ENCODE measurements around the gene KLF6.

The KLF6 gene

GRCh38 chr10:3808689-3809199 is 23.7 kb upstream of the KLF6 start:
- no peak for DNase-seq

DNA sequence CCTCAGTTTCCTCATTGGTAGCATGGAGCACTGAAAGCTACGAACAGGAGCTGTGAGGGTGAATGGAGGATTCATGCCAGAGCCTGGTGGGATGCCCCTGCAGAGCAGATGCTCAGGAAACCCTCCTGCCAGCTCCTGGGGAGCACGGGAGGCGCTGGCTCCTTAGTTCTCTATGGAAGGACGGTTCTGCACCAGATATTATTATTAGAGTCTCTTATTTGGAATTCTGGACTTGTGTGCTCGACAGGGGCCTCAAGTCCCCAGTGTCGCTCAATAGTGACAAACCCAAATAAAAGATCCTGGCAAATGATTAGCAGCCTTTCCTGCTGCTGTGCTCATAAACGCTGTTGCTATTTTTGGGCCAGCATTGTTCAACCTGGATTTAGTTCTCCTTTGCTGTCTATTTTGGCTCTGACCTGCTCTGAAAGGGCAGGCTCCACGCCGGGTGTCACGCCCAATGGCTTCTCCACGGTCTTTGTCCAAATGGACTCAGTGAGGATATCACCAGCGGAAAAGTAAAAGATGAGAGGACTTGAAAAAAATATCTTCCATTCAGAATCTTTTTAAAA is 23.0 kb upstream of the KLF6 start:
- DNase-seq, result no peak

GRCh38 chr10:3807211-3807927 is 22.4 kb upstream of the KLF6 start:
- no peak for DNase-seq

GRCh38 chr10:3806603-3807002 is 21.6 kb upstream of the KLF6 start:
- DNase-seq, result no peak

GRCh38 chr10:3805791-3806461 is 20.9 kb upstream of the KLF6 start:
- peak; percentile 47 for DNase-seq

GRCh38 chr10:3805201-3805790 is 20.3 kb upstream of the KLF6 start:
- DNase-seq, result peak; percentile 40

- DNase-seq, result peak; percentile 69
Measured at GRCh38 chr10:3803927-3804741, 19.1 kb upstream of the KLF6 start.

- DNase-seq, result no peak
Measured at GRCh38 chr10:3803295-3803926, 18.4 kb upstream of the KLF6 start.

DNA sequence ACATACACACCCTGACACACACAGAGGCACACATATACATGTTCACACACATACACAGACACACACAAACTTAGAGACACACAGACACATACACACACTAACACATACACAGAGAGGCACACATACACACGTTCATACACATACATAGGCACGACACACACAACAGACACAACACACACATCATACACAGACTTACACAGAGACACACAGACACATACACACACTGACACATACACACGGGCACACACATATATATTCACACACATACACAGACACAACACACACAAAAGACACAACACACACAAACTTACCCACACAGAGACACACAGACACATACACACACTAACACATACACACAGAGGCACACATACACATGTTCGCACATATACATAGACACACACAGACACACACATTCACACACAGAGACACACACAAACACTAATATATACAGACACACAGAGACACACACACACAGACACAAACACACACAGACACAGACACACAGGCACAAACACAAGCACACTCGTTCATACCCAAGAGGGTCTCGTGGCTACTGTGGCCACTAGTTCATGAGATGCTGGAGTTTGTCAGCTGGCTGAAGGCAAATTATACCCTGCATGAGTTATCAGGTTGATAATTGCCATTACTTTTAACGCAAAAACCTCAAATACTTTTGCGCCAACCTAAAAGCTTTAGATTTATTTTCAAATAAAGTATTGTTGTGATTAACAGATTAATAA is 17.7 kb upstream of the KLF6 start:
- DNase-seq, result no peak

- no peak for DNase-seq
Measured at GRCh38 chr10:3801558-3802192, 16.7 kb upstream of the KLF6 start.

DNA sequence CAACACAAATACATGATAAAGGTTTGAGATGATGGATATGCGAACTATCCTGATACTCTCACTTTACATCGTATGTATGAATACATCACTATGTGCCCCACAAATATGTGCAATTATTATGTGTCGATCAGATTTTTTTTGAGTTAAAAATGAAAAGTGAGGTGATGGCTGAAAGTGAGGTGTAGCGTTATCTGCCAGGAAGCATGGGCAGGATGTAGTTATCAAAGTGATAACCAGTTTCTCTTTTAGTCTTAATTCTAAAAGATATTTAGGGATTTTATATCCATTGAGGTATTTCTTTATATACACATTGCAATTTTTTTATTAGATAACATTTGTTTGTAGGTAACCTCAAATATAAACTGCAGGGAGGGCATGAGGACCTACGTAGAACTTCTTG is 15.6 kb upstream of the KLF6 start:
- no peak for DNase-seq

- DNase-seq, result no peak
Measured at GRCh38 chr10:3797750-3798149, 12.7 kb upstream of the KLF6 start.

DNA sequence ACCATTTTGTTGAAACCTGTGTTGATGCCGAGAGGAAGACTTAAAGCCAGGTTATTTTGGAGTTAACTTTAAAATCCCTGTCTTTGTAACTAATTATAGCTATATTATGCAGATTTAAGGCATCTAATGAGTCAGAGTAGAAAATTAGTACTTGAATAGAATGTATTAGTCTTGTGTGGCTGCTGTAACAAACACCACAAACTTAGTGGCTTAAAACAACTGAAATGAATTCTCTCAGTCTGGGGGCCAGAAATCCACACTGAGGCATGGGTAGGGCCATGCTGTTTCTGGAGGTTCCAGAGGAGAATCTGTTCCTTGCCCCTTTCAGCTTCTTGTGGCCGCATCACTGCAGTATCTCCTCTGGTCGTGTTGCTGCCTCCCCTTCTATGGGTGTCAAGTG is 8.5 kb upstream of the KLF6 start:
- no peak for DNase-seq

DNA sequence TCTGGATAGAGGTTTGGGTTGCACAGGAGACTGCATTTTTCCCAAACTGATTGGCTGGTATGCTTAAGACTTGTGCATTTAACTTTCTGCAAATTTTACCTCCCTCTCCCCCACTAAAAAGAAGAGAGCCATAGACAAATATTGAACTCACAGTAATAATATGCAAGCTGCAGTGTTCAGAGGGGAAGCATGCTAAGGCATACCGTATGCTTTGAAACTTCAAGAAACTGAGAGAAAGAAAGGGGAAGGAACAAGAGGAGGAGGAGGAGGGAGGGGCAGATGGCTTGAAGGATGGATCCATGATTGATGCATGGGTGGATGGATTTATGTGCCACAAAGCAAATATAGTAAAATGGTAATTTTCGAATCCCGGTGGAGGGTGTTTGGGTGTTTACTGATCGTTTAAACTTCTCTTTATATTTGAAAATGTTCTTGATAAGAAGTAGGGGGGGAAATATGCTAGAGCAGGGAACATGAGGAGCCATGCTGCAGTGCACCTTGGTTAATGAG is 7.8 kb upstream of the KLF6 start:
- no peak for DNase-seq

GRCh38 chr10:3791974-3792633 is 7.1 kb upstream of the KLF6 start:
- DNase-seq, result no peak

GRCh38 chr10:3790858-3791257 is 5.8 kb upstream of the KLF6 start:
- no peak for DNase-seq

DNA sequence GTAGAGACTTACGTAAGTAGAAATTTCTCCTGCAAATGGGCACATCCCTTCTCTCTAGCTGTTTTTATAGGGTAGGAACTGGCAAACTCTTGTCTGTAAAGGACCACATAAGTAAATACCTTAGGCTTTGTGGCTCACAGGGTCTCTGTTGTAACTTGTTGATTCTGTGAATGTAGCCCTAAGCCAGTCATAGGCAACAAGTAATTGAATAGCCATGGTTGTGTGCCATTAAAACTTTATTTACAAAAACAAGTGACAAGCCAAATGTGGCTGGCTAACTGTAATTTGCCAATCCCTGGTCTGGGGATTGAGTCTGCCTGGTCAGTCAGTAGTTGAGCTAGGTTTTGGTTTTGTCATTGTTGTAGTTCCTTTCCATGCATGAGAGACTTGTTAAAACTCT is 5.3 kb upstream of the KLF6 start:
- DNase-seq, result no peak

- no peak for DNase-seq
Measured at GRCh38 chr10:3789621-3790020, 4.6 kb upstream of the KLF6 start.

DNA sequence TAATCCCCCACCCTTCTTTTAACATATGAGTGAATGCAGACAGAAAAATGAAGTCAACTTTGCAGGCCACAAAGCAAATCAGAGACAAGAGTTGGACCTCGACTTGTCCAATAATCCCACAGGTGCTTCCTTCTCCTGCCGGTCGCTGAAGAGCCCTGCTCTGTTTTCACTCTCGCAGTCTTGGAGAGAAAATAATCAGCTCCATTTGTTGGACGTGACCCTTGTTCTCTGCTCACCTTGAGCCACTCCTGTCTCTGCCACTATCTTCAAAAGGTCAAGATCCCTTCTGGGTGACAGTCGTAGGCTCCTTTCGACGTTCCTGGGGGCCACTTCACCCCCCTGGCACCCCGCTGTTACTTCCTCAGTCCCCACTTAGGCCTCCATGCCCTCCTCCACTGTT is 2.8 kb upstream of the KLF6 start:
- DNase-seq, result no peak

DNA sequence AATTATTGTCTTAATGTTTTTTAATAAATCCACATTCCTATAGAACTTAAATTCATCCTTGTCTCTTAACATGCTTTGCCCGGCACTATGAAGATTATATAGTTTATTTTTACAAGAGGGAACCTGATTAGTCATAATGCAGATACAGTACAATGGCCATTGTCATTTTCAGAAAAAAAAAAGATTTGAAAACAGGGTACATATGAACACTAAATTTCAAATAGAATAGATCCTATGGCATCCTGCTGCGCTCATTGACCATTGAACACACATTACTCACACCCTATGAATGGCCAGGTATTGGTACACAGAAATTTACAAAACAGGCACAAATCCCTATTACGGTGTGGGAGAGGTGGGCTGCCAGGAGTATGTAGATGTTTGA is 2.0 kb upstream of the KLF6 start:
- DNase-seq, result no peak

All from activated CD8-positive, alpha-beta memory T cell treated with anti-CD3 and anti-CD28 coated beads, Interleukin-2, amount 50 U/mL, for 4 hours (primary cell).